Mucosa of gallbladder (tissue), 1 donor: ENCODE data around the gene OGFRL1. TPM values are rescaled to one million over a fixed set of nuclear protein-coding genes. Genes with fewer than 3 reads are reported as not detected.
A peak's percentile ranks its signal among the peaks of the same experiment; 100 is the strongest.

Experiments used
- DNase-seq: peaks from one replicate; pipeline ENCODE4 v3.0.0-alpha.2; 2020; ENCODE audit warnings: low spot score
- total RNA-seq: library from RNA; stranded (reverse); gene quantifications from one replicate; pipeline ENCODE4 v1.2.1, GENCODE V29; 2021
- donor health status: DM: no; HTN: no; CAD: no.

OGFRL1 gene
- total RNA-seq, 1 donor from 2014 or later: 17.8 TPM

DNA sequence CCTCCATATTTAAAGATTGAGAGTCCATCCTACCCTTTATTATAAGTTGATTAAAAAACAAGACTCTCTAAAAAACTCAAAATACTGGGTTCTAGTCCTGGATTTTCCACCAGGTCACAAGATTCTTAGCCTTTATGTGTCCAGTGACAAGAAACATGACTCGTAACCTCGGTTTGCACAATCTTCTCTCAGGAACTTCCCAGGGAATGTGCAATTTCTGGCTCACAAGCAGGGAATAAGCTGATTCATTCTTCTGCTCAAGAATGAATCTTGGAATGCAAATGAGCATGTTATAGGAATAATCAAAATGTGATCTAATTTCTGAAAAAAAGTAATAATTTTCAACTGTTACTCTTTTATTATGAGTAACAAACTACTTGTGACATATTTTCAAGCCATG is 45.1 kb downstream of the OGFRL1 start:
- DNase-seq: no peak

DNA sequence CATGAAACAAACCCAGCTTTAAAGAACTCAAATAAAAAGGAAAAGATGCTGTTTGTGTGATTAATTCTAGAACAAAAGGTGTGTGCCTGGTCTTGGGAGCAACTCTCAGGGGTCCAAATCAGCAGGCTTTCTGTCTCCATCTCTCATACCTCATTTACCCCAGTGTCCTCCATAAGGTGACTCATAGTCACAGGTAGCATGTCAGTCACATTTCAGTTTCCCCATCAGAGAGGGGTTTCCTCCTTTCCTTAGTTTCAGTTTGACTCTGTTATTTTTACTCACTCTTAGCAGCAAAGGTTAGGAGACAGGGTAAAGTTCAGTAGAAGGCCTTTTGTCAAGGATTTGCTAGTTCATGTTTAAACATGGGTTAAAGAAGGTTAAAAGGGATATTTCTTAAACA is 46.2 kb downstream of the OGFRL1 start:
- DNase-seq: no peak

DNA sequence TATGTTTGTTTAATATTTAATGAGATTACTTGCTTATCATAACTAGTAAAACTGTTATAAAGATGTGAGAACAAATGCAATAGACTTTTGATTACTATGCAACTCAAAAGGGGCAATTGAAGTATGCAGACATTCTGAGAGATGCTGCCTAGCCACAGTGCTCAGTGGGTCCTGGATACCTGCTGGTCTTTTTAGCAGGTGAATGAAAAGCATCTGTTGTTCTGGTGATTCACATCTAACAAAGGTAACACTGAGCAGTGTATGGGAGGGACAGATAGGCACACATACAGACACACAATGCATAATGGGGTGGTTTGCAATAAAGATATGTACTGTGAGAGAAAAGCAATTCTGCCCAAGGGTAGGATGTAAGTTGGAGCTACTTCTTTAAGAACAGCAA is 46.9 kb downstream of the OGFRL1 start:
- DNase-seq: no peak

DNA sequence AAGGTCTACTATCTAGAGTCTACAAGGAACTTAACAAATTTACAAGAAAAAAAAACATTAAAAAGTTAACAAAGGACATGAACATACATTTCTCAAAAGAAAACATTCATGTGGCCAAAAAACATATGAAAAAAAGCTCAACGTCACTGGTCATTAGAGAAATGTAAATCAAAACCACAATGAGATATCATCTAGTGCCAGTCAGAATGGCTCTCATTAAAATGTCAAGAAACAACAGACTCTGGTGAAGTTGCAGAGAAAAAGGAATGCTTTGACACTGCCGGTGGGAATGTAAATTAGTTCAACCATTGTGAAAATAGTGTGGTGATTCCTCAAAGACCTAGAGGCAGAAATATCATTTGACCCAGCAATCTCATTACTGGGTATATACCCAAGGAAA is 48.3 kb downstream of the OGFRL1 start:
- no peak for DNase-seq

DNA sequence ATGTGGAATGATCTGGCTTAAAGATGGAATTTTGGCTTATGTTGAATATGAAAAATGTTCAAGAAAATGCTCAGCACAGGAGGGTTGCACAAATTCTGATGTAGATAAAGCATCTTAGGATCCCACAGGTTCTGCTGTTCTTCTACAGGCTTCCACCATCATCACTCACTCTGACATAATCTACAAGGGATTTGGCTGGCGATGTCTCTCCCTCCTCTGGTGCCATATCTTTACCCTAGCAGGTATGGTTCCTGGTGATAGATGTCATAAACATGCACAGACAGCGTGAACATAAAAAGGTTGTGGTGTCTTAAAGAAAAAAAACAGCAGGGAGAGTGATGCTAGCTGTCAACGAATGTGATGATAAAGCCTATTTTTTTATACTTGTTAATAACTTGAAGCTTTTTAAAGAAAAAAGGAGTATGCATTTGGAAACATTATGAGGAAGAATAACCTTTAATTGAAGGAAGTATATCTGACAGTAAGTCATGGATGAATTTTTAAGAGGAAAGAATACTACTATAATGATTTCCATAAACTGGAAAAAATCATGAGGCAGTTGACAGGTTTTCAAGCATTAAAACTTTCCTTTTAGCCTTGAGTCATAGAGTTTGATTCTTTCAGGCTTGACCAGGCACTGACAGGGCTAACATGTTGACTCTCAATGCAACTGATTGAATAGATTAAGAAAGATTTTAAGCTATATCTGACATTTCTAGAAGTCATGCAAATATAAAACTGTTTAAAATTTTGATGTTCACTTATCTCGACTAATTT is 50.1 kb downstream of the OGFRL1 start:
- DNase-seq: no peak

DNA sequence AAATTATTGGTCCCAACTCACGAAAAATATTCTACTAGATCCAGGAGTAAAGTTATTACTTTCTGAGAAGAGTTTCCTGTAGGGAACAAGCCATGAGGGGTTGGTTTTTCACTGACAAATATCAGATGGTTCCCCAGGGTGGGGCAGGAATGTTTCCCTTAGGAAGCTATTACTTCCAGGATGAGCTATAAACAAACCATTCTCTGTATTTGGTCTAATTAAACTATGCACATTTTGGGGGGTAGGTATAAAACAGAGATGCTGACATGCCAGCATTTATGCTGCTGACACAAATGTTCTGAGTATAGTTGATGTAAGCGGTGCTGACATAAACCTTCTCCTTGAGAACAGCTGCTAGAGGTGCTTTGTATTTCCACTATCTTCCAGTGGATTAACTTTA is 54.2 kb downstream of the OGFRL1 start:
- no peak for DNase-seq

DNA sequence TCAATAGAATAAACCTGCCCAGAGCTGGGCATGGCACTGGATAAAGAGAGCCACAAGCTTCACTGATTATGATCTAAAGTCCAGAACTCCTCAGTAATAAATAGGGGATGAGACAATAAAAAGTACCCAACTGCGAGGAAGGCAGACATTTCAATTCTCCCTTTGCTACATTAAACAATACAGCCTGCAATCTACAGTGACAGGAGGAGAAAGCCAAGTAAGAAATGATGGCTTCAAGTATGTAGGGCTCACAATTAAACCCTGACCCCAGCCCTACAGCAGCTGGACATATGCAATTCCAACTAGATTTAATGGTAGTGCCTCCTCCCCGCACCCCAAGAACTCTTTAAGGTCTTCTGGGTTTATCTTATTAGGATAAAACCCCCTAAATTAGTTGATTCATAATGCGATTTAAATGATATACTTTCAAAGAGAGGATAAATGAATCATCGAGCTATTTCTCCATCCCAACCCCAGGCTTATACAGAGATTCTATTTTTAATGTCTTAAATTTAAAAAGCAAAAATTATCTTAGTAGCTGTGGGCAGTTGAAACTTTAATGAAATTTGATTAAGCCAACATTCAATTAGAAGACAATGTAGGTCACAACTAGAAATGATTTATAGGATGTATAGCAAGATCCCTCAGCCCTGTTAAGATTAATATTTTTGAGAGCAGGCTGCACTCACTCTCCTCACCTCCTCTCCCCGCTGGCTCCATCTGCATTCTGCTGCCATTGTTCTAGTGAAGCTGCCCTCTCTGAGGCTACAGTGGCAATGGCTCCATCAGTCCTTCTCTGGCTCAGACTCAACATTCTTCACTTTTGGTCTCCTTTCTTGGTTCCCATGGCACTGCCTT is 57.1 kb downstream of the OGFRL1 start:
- DNase-seq: no peak

DNA sequence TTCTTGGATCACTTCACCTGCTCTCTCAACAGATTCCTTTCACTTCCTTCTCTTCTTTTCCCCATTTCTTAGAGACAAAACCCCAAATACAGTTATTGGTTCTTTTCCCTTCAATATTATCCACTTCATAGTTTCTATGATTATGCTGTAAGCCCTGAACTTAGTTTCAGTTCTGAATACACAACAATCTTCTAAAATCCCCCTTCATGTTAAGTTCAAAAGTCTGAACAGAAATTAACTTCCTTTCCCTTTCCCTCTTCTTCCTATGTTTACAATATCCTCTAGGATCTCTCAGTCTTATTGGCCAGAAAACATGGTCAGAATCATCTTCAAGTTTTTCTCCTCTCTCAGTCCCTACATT is 57.7 kb downstream of the OGFRL1 start:
- no peak for DNase-seq

DNA sequence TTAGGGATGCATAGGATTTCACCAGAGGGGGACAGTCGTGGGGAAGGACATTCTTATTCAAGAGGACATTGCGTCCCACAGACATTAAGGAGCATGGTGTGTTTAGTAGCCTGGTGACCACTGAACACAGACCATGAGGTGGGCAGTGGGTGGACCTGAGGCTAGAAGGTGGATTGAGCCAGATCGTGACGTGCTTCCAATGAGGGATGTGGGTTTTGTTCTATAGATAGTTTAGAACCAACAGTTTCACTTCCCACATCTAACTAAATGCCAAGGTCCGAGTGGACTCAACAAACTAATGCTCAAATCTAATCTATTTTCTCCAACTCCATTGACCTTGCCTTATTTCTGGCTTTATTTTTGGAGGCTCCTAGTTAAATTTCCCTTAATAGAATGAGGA is 58.5 kb downstream of the OGFRL1 start:
- DNase-seq: peak; percentile 11

DNA sequence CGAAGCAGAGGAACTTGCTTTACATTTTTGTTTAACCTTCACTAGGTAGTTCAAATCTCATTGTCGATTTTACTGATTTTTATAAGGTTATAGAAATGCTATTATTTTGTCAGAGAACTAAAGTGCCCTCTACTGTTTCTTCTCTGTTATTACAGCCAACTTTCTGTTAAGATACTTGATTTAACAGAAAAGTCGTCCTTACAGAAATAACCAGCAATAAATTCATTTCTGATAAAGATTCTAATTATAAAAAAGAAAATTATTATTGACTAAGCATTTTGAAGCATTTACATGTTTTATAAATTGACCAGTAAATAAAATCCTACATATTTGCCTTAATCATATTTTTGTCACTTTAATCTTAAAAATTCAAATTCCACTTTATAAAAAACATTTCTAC is 60.8 kb downstream of the OGFRL1 start:
- DNase-seq: no peak

DNA sequence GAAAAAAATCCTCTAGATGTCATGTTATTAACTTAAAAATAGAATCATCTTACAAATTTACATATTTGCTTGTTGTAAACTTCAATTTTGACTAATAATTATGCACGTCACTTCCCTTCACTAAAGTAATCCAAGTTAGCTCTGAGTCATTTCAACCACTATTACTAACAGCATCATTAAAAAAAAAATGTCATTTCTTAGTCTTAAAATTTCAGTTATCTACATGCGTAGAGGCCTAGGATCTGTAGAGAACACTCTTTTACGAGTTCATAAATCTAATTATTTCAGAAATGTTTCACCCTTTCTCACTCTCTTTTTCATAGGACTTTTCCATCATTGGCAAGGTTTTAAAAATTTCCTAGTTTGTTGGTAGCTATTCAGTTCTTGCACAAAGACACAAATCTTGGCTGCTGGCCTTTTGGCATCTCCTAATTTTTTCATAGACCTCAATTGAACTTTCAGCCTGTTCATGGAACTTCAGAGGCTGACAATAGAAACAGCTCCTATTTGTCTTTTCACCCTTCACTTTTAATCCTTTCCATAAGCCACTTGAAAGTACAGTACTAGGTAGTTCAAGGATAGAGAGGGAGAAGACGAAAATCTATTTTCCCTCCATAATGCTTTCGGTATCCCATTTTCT is 61.5 kb downstream of the OGFRL1 start:
- DNase-seq: no peak

DNA sequence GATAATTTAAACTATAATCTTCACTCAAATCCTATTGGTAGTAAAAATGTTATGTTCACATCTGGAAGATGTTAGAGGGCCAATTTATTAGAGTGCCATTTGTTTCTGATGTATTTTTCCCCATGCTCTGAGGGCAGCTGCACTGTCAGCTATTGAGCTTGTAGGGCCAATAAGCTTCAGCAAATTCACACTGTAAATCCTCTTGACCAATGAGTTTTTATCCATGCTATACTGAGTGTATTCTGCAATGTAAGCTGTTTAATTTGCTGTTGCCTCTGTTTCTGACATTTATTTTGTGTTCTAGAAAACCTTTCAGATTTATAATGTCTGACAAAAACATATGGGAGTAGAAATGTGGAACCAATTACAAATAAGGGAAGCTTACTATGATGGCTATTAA is 62.6 kb downstream of the OGFRL1 start:
- DNase-seq: no peak
